Esophagus mucosa (tissue), 1 donor: ENCODE results near the gene STRA8. TPM values are rescaled to one million over a fixed set of nuclear protein-coding genes. Genes with fewer than 3 reads are reported as not detected.
"Not testable (repeated sequence)": the region's sequence is repeated elsewhere in the genome, so short reads cannot be mapped to it uniquely, and the experiment has no call there.

Source experiments
- ATAC-seq: fragments of 200-7000 bp; cut with Tn5 transposase; one replicate; pipeline ENCODE4 v1.9.1; 2020
- total RNA-seq: library from RNA; stranded (reverse); gene quantifications from one replicate; pipeline ENCODE4 v1.2.4, GENCODE V29; 2023
- donor health status: DM: yes; HTN: yes; CAD: no.

Gene STRA8
- total RNA-seq, 1 donor from 2014 or later, result not detected

DNA sequence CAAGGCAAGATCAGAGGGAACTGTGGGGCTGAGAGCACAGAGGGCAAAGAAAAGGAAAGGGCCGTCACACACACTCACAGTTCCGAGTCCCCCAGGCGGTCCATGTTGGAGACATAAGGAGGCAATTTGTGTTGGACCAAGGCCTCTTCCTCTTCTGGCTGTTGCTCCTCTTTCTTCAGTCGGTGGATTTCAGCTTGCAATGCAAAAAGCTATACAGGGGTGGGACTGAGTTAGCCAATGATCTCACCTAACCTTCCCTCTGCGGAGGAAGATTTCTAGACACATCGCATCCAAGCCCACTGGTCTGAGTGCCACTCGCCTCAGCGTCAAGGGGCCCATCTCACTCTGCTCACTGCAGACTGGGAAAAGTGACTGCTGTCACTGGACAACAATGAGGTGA is 27.8 kb upstream of the STRA8 start:
- ATAC-seq, result no peak

- no peak for ATAC-seq
Observed at GRCh38 chr7:135206941-135207391, 26.7 kb upstream of the STRA8 start.

GRCh38 chr7:135207406-135208101 is 26.1 kb upstream of the STRA8 start:
- ATAC-seq, result no peak

DNA sequence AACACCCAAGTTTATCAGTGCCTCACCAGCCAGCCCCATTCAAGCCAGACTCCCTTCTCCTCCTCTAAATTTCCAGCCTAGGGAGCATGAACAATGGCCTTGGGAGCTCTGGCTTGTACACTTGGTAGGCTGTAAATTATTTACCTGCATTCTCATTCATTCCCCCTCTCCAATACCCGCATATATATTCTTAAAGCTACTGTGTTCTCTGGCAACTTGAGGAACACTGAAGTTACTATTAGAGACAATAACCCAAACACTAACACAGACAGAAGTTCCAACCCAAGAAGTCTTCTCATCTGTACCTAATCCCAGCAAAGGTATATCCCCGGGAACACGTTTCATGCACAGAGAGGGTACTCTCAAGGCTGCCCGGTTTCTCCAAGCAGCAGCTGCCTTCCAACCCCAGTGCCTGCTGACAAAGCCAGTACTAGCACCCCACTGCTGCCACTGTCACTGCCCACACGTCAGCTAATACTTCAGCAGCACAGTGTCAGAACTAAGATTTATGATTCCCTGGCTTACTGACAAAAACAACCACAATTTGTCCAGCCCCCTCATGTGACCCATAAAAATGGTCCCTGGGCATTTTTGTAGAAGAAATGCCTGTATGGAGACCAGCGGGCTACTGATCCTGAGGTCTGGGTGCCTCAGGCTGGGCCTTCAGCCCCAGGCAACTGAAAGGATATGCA is 25.4 kb upstream of the STRA8 start:
- no peak for ATAC-seq

- ATAC-seq, result no peak
Observed at GRCh38 chr7:135209225-135209834, 24.3 kb upstream of the STRA8 start.

- ATAC-seq, result no peak
Observed at GRCh38 chr7:135210888-135211178, 22.8 kb upstream of the STRA8 start.

DNA sequence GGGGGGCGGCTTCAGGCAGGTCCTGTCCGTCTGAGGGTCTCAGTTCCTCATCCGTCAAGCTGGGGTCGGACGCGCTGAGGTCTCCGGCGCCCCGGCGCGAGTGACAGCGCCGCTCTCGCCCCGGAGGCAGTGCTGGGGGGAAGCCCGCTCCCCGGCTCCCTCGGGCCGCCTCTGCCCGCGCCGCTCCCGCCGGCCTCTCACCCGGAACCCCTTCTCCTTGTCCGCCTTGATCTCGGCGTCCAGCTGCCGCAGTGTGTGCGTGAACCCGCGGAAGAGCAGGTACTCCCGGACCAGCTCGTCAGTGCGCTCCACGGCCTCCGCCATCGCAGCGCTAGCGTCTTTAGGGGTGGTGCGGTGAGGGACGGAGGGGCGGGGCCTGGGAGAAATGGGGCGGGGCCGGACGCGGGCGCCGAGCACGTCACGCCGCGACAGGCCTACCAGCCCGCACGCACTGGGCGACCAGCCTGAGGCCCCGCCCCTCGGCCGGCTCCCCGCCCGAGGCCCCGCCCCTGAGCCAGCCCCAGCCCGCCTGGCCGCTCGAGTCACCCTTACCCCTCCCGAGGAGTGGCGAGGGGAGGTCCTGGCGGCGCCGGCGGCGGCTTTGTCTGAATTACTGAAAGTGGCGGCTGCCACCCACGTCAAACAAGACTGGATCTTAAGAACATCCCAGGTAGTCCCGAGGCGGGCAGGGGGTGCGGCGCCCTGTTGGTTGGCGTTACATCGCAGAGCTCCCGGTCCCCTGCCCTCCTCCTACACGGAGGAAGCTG is 22.3 kb upstream of the STRA8 start, which contains the start of gene WDR91:
TSS of gene WDR91 (minus strand) at position 348 of the 767 bp plus-strand sequence. CDS start at position 324, 24 bp downstream.
- ATAC-seq, result peak; percentile 96

DNA sequence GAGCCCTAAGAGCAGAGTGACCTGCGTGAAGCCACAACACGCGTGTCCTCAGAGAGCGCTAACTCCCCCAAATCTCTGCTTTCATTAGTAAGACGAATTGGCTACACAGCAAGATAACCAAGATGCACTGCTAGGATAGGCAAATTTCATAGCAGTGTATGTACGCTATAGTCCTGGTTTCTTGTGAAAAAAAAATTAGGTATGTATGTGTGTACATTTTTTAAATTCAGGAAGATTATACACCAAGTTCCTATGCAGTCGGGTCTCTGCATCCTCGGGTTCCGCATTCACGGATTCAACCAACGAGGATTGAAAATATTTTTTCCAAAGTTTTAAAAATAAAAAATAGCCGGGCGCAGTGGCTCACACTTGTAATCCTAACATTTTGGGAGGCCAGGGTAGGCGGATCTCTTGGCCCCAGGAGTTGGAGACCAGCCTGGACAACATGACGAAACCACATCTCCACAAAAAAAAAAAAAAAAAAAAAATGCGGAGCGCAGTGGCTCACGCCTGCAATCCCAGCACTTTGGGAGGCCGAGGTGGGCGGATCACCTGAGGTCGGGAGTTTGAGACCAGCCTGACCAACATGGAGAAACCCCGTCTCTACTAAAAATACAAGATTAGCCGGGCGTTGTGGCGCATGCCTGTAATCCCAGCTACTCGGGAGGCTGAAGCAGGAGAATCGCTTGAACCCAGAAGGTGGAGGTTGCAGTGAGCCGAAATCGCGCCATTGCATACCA is 21.5 kb upstream of the STRA8 start:
- not testable (repeated sequence) for ATAC-seq

DNA sequence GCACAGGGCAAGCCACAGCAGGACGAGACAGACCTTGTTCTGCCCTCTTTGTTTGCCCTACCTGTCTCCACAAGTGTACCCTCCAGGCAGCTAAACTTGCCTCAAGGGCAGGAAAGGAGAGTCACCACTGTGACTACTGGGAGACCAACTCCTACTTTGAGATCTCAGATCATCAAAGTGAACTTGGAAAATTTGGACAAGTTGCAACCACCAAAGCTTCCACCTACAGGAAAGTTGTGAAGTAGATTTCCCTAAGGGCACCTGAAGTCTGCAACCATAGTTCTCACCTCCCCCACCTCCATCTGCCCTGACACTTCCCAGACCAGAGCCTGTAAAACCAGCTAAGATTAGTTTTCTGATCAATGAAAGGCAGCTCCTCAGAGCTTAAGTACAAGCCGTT is 19.8 kb upstream of the STRA8 start:
- ATAC-seq, result peak; percentile 44

- ATAC-seq, result no peak
Observed at GRCh38 chr7:135215180-135215579, 18.5 kb upstream of the STRA8 start.

DNA sequence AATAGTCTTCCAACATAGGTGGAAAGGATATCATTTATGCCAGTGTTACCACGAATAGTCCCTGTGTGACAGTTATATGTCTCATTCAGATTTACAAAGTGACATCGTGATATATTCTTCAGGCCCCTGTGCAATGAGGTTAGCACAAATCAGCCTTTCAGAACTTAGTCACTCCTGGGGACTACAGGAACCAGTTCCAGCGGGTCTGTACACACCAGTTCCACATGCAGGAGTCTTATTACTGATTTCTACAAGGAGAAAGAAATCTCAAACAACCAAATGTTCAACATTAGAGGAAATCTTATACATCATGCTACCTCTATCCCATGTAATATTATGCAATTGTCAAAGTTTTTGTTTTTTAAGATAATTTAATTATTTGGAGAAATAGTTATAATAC is 17.9 kb upstream of the STRA8 start:
- ATAC-seq, result no peak

DNA sequence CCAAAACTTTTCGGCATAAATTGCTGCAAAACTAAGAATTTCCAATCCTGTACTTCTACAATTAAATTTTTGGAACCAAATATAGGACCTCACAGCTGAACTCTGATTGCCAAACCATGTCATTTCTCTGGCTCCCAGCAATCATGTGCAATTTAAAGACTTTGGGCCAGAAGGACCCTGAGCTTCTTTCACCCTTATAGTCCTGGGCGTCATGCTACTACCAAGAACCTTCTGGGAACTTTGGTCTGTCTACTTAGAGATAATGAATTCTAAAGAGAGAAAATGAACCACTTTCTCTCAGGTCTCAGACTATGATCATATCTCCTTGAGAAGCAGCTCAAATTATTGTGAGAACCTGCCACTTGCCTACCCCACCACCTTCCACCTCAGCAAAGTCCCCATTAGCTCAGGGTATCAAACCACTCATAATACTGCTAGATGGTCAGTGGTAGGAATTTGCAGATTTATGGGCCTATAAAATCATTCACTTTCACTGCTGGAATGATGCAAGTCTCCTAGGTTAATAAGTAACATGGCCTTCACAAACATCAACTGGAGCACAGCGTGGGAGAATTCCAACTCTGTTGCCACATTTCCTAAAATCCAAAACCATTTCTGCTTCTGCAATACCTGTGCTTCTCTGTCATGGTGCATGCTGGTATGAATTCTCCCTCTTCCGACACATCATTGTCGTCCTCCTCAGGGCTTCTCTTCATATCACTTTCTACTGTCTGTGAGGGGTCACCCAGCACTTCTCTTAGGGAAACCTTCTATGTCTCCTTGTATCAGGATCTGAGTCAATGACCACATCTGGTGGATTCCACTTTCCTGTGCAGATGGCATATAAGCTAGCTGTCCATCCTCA is 15.8 kb upstream of the STRA8 start:
- no peak for ATAC-seq

GRCh38 chr7:135224027-135224426 is 9.6 kb upstream of the STRA8 start:
- no peak for ATAC-seq

- ATAC-seq, result no peak
Observed at GRCh38 chr7:135231686-135232085, 2.0 kb upstream of the STRA8 start.

GRCh38 chr7:135232087-135232486 is 1.6 kb upstream of the STRA8 start:
- ATAC-seq, result no peak

GRCh38 chr7:135232720-135233119 is 918 bp upstream of the STRA8 start:
- no peak for ATAC-seq

DNA sequence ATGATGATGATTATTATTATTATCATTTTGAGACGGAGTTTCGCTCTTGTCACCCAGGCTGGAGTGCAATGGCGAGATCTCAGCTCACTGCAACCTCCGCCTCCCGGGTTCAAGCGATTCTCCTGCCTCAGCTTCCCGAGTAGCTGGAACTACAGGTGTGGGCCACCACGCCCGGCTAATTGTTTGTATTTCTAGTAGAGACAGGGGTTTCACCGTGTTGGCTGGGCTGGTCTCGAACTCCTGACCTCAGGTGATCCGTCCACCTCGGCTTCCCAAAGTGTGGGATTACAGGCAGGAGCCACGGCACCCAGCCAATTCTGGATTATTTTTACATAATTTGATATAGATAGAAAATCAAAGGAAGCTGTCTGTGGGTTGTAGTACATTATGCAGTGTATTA is 457 bp downstream of the STRA8 start:
- ATAC-seq, result not testable (repeated sequence)

GRCh38 chr7:135234727-135235126 is 1.1 kb downstream of the STRA8 start:
- ATAC-seq, result no peak

DNA sequence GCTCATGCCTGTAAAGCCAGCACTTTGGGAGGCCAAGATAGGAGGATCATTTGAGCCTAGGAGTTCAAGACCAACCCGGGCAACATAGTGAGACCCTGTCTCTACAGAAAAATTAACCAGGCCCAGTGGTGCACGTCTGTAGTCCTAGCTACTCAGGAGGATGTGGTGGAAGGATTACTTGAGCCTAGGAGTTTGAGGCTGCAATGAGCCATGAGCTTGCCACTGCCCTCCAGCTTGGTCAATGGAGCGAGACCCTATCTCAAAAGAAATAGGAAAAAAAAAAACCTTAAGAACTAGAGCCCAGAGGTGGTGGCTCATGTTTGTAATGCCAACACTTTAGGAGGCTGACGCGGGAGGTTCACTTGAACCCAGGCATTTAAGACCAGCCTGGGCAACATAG is 2.2 kb downstream of the STRA8 start:
- no peak for ATAC-seq

- no peak for ATAC-seq
Observed at GRCh38 chr7:135236727-135237126, 3.1 kb downstream of the STRA8 start.

DNA sequence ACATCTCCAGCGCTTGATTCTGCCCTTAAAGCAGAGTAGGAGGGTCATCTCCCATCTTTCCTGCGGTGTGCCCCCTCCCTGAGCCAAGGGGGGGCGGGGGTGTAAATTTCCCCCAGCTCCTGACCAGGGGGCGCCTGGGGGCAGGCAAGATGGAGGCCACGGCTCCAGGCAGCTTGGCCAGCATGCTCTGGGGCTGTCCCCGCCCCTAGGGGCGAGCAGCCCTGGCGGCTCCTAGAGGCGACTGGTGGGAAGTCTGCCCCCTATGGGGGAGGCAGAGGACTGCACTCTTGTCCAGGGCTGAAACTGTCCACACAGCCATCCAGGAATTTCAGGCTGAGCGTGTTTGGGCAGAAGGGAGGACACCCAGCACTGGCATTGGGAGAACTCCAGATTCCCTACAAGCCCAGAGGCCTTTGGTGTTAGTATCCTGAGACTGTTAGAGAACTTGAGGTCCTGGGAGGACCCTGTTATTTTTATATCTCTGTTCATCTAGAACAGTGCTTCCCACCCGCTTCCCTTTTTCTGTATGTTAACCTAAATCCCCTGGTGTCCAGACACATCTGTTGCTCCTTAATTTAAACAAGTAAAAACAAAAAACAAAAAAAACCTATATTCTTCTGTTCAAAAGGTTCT is 4.6 kb downstream of the STRA8 start:
- peak; percentile 45 for ATAC-seq
